Peyer's patch (tissue), 4 donors: ENCODE data around the gene P2RY12. TPM values are rescaled to one million over a fixed set of nuclear protein-coding genes. Genes with fewer than 3 reads are reported as not detected.

Experiments
- DNase-seq, 3 donors: peaks; one replicate each; pipeline ENCODE4 v3.0.0-alpha.2; 2017 to 2019
- H3K27ac ChIP-seq, 4 donors: fragments of 200-600 bp; sonication (generic); one replicate each; pipeline ENCODE4 v1.5.1; 2016 to 2019
- H3K27me3 ChIP-seq, 2 donors: fragments of 200-600 bp; sonication (generic); one replicate each; pipeline ENCODE4 v1.5.1; 2019
- H3K36me3 ChIP-seq, 3 donors: fragments of 200-600 bp; sonication (generic); one replicate each; pipeline ENCODE4 v1.5.1; 2016 to 2019
- H3K4me1 ChIP-seq, 4 donors: fragments of 200-600 bp; sonication (generic); one replicate each; pipeline ENCODE4 v1.5.1; 2016 to 2019
- H3K4me3 ChIP-seq, 4 donors: fragments of 200-600 bp; sonication (generic); 1 replicate in 3 of 4; 2 replicates in 1 of 4; pipeline ENCODE4 v1.5.1; 2016 to 2019; ENCODE audit warnings: mild to moderate bottlenecking in 1 of 4
- H3K9me3 ChIP-seq, 4 donors: fragments of 200-600 bp; sonication (generic); one replicate each; pipeline ENCODE4 v1.5.1; 2016 to 2019; ENCODE audit warnings: mild to moderate bottlenecking in 1 of 4
- POLR2A ChIP-seq, 2 donors: fragments of 450-650 bp; IDR thresholded peaks; one replicate each; pipeline ENCODE4 v1.5.1; 2017; ENCODE audit warnings: antibody characterized with exemption in 2 of 2, mild to moderate bottlenecking in 2 of 2, moderate library complexity in 2 of 2
- total RNA-seq, 4 donors: library from RNA; depleted of rRNA; stranded (reverse); fragments of >200 nt; gene quantifications; one replicate each; pipeline ENCODE4 v1.1.0, GENCODE V29; 2016
- TF ChIP-seq, protein P1 (sequence below), 6 experiments: fragments of 450-650 bp in 4 of 6; fragments of 200-600 bp in 2 of 6; sonication (generic) in 1 of 6; IDR thresholded peaks; one replicate each; pipeline ENCODE4 v1.5.1; 2017 to 2019; ENCODE audit warnings: antibody characterized with exemption in 6 of 6, mild to moderate bottlenecking in 3 of 6, moderate library complexity in 1 of 6

Gene P2RY12
- total RNA-seq, 4 donors from 2014 or later = 1.7 to 3.3 TPM; not detected in 2

DNA sequence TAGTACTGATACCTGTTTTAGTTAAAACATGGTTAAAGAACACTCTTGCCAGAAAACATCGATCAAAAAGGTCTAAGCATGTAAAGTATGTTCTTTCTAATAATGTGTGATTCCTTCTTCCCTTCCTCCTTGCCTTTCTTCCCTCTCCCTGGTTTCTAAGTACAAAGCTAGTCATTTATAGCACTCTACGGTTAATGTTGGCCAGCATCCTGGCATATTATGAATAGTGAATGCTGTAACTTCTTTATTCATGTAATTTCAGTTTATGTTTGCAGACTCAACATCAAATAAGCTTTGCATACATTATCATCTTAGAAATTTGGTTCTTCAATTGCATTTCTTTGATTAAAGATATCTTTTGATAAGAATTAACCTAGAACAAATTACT lies 27.1 kb downstream of the P2RY12 start:
- Histone ChIP-seq H3K27ac (no peak overlapping the region), H3K27me3 (no peaks in the 10 kb centered on the region), H3K36me3 (no peaks in the 10 kb centered on the region), H3K4me1 (no peaks in the 10 kb centered on the region), H3K9me3 (no peaks in the 10 kb centered on the region), H3K4me3 (no peak overlapping the region)
- DNase-seq = no peak
- TF ChIP-seq POLR2A (IDR thresholded peaks at IDR 0.05) = no peak
- TF ChIP-seq, protein P1, sequence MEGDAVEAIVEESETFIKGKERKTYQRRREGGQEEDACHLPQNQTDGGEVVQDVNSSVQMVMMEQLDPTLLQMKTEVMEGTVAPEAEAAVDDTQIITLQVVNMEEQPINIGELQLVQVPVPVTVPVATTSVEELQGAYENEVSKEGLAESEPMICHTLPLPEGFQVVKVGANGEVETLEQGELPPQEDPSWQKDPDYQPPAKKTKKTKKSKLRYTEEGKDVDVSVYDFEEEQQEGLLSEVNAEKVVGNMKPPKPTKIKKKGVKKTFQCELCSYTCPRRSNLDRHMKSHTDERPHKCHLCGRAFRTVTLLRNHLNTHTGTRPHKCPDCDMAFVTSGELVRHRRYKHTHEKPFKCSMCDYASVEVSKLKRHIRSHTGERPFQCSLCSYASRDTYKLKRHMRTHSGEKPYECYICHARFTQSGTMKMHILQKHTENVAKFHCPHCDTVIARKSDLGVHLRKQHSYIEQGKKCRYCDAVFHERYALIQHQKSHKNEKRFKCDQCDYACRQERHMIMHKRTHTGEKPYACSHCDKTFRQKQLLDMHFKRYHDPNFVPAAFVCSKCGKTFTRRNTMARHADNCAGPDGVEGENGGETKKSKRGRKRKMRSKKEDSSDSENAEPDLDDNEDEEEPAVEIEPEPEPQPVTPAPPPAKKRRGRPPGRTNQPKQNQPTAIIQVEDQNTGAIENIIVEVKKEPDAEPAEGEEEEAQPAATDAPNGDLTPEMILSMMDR (IDR thresholded peaks at IDR 0.05) = no peak

DNA sequence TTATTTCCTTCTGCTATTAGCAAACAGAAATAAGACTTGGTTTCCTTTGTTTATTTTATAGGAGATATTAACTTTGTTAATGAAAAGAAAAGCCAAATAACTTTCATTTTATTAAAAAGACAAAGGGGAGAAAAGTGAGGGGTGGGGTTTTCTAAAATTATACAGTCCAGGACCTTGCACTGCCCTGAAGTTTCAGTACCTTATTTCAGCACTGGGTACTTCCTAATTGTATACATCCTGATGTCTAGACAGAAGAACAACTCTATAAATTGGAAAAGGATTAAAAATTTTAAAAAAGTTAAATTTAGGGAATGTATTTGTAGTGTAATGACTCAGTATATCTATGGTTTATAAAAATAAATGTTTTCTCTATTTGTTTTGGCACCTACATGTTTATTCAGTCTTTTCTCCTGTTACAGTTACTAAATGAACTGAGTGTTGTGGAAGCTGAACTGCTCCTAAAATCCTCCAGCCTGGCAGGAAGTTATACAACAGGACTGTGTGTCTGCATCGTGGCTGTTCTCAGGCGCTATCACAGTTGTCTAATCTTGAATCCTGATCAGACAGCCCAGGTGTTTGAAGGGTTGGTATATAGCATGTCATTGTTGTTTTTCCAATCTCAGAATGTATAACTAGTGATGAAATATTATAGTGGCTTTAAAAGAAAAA lies 27.6 kb downstream of the P2RY12 start:
- H3K27me3 ChIP-seq = no peaks in the 10 kb centered on the region

DNA sequence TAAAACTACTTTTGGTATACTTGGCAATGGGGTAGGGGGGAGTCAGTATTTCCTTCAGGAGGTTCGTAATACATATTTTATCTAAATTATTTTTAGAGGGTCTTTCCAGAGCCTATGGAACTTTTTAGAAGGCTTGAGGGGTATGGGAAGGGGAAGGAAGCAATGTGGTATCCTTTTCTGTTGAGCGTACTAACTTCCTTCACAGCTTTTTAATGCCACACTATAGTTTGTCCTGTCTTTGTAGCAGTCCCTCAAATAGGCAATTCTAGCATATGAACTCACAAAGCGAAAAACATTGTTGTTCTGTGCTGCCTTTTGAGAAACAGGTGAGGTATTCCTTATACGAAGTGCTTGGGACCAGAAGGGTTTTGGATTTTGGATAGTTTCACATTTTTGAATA lies 32.9 kb downstream of the P2RY12 start:
- TF ChIP-seq, protein P1 (IDR thresholded peaks at IDR 0.05) = no peak
- no peak for TF ChIP-seq POLR2A (IDR thresholded peaks at IDR 0.05)
- H3K27ac ChIP-seq = no peak overlapping the region
- no peaks in the 10 kb centered on the region for H3K27me3 ChIP-seq
- H3K36me3 ChIP-seq = no peaks in the 10 kb centered on the region
- no peaks in the 10 kb centered on the region for H3K4me1 ChIP-seq
- DNase-seq = no peak
- H3K9me3 ChIP-seq = no peaks in the 10 kb centered on the region
- H3K4me3 ChIP-seq = no peak overlapping the region

More for the DNA sequence above, 27.6 kb downstream of the P2RY12 start:
- Histone ChIP-seq H3K36me3 (no peaks in the 10 kb centered on the region), H3K4me3 (no peak overlapping the region), H3K4me1 (no peaks in the 10 kb centered on the region), H3K27ac (no peak overlapping the region), H3K9me3 (no peaks in the 10 kb centered on the region)
- TF ChIP-seq, protein P1 (IDR thresholded peaks at IDR 0.05) = no peak
- DNase-seq = no peak

DNA sequence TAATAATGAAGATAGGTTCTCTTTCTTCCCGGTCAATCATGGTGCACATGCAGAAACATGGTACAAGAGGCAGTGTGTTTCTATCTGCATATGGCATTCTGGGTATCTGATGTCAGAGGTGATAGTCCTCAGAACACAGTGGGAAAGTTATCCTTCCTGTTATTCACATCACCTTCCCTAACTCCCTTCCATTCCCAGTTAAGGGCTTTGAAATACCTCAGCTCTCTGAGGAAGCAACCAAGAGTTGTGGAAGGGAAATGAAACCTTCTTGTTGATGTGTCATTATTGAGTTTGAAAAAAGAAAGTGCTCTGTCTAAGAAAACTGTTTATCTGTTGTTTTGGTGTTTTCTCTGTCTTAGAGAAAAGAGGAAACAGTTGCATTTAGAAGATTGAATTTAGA lies 33.3 kb downstream of the P2RY12 start:
- TF ChIP-seq, protein P1 (IDR thresholded peaks at IDR 0.05) = no peak
- no peak for TF ChIP-seq POLR2A (IDR thresholded peaks at IDR 0.05)
- H3K27ac ChIP-seq = no peak overlapping the region

DNA sequence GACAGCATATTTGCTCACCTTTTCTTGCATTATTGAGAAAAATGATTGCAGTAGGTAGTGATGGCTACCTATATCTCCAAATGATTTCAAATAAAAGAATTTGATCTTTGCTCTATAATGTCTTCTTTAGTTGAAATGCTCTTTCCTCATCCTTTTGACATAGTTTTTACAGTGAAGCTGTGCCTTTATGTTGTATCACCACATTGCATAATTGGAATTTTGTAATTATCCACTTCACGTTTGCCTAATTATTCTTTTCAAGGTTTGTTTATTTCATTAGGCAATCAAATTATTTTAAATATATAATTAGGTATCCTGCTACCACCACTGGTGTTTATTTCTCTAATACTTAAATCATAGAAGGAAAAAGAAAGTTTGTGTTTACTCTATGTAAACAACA lies 33.9 kb downstream of the P2RY12 start:
- TF ChIP-seq, protein P1 (IDR thresholded peaks at IDR 0.05) = no peak
- no peak for TF ChIP-seq POLR2A (IDR thresholded peaks at IDR 0.05)
- DNase-seq = no peak

More for the DNA sequence above, 33.3 kb downstream of the P2RY12 start:
- no peak for DNase-seq
- no peaks in the 10 kb centered on the region for H3K9me3 ChIP-seq
- H3K4me1 ChIP-seq = no peaks in the 10 kb centered on the region
- no peak overlapping the region for H3K4me3 ChIP-seq
- no peaks in the 10 kb centered on the region for H3K27me3 ChIP-seq
- H3K36me3 ChIP-seq = no peaks in the 10 kb centered on the region

More for the DNA sequence above, 33.9 kb downstream of the P2RY12 start:
- Histone ChIP-seq H3K36me3 (no peaks in the 10 kb centered on the region), H3K4me3 (no peak overlapping the region), H3K27me3 (no peaks in the 10 kb centered on the region), H3K27ac (no peak overlapping the region), H3K9me3 (no peaks in the 10 kb centered on the region), H3K4me1 (no peaks in the 10 kb centered on the region)
